ENCODE data around the gene DUSP10. TPM values are rescaled to one million over a fixed set of nuclear protein-coding genes. Genes with fewer than 3 reads are reported as not detected.
A peak's percentile ranks its signal among the peaks of the same experiment; 100 is the strongest.

DUSP10 gene
- total RNA-seq, 1 donor from 2014 or later, result 5.0 TPM

- no peak for TF ChIP-seq CTCF (IDR thresholded peaks at IDR 0.05; ENCODE audit: unreplicated experiment)
- peaks cover 2% of the 10 kb centered on the region for H3K27me3 Mint-ChIP-seq (ENCODE audit: unreplicated experiment)
- no peaks in the 10 kb centered on the region for H3K36me3 Mint-ChIP-seq (ENCODE audit: low read depth, unreplicated experiment)
- no peaks in the 10 kb centered on the region for H3K9me3 Mint-ChIP-seq (ENCODE audit: unreplicated experiment)
- peaks cover 21% of the 10 kb centered on the region for H3K4me1 Mint-ChIP-seq (ENCODE audit: unreplicated experiment)
- DNase-seq (ENCODE audit: low spot score), result no peak
- H3K27ac Mint-ChIP-seq (ENCODE audit: unreplicated experiment), result no peak overlapping the region
- no peak overlapping the region for H3K4me3 Mint-ChIP-seq (ENCODE audit: unreplicated experiment)
These were observed 41.1 kb upstream of the DUSP10 start for GRCh38 chr1:221782970-221783369.

- Mint-ChIP-seq H3K27me3 (ENCODE audit: unreplicated experiment) (peaks cover 2% of the 10 kb centered on the region), H3K27ac (ENCODE audit: unreplicated experiment) (peak overlapping the region; percentile 84), H3K36me3 (ENCODE audit: low read depth, unreplicated experiment) (no peaks in the 10 kb centered on the region), H3K4me1 (ENCODE audit: unreplicated experiment) (peaks cover 25% of the 10 kb centered on the region), H3K9me3 (ENCODE audit: unreplicated experiment) (no peaks in the 10 kb centered on the region), H3K4me3 (ENCODE audit: unreplicated experiment) (no peak overlapping the region)
- no peak for DNase-seq (ENCODE audit: low spot score)
- no peak for TF ChIP-seq CTCF (IDR thresholded peaks at IDR 0.05; ENCODE audit: unreplicated experiment)
These were observed 40.6 kb upstream of the DUSP10 start for GRCh38 chr1:221782477-221782876.

GRCh38 chr1:221781102-221781755 lies 39.3 kb upstream of the DUSP10 start:
- Mint-ChIP-seq H3K4me3 (ENCODE audit: unreplicated experiment) (no peak overlapping the region), H3K4me1 (ENCODE audit: unreplicated experiment) (peaks cover 25% of the 10 kb centered on the region), H3K27me3 (ENCODE audit: unreplicated experiment) (peaks cover 2% of the 10 kb centered on the region), H3K9me3 (ENCODE audit: unreplicated experiment) (no peaks in the 10 kb centered on the region), H3K36me3 (ENCODE audit: low read depth, unreplicated experiment) (no peaks in the 10 kb centered on the region), H3K27ac (ENCODE audit: unreplicated experiment) (no peak overlapping the region)
- DNase-seq (ENCODE audit: low spot score), result no peak
- no peak for TF ChIP-seq CTCF (IDR thresholded peaks at IDR 0.05; ENCODE audit: unreplicated experiment)

- H3K27ac Mint-ChIP-seq (ENCODE audit: unreplicated experiment), result peak overlapping the region; percentile 48
- no peak for DNase-seq (ENCODE audit: low spot score)
- H3K4me3 Mint-ChIP-seq (ENCODE audit: unreplicated experiment), result no peak overlapping the region
- no peaks in the 10 kb centered on the region for H3K36me3 Mint-ChIP-seq (ENCODE audit: low read depth, unreplicated experiment)
- no peaks in the 10 kb centered on the region for H3K9me3 Mint-ChIP-seq (ENCODE audit: unreplicated experiment)
- peaks cover 22% of the 10 kb centered on the region for H3K4me1 Mint-ChIP-seq (ENCODE audit: unreplicated experiment)
- H3K27me3 Mint-ChIP-seq (ENCODE audit: unreplicated experiment), result peaks cover 2% of the 10 kb centered on the region
- no peak for TF ChIP-seq CTCF (IDR thresholded peaks at IDR 0.05; ENCODE audit: unreplicated experiment)
These were observed 38.3 kb upstream of the DUSP10 start for GRCh38 chr1:221780175-221780574.

- Mint-ChIP-seq H3K27me3 (ENCODE audit: unreplicated experiment) (peaks cover 2% of the 10 kb centered on the region), H3K4me3 (ENCODE audit: unreplicated experiment) (no peak overlapping the region), H3K4me1 (ENCODE audit: unreplicated experiment) (peaks cover 22% of the 10 kb centered on the region), H3K27ac (ENCODE audit: unreplicated experiment) (peak overlapping the region; percentile 48), H3K36me3 (ENCODE audit: low read depth, unreplicated experiment) (no peaks in the 10 kb centered on the region), H3K9me3 (ENCODE audit: unreplicated experiment) (no peaks in the 10 kb centered on the region)
- no peak for DNase-seq (ENCODE audit: low spot score)
- TF ChIP-seq CTCF (IDR thresholded peaks at IDR 0.05; ENCODE audit: unreplicated experiment), result no peak
These were observed 37.9 kb upstream of the DUSP10 start for GRCh38 chr1:221779771-221780170.

All from endothelial cell (in vitro differentiated cells).